GM21447 (cell line): ENCODE measurements around the gene FOXL3.
"Not testable (repeated sequence)": the region's sequence is repeated elsewhere in the genome, so short reads cannot be mapped to it uniquely, and the experiment has no call there.

Experiments used
- ATAC-seq: cut with Tn5 transposase; IDR thresholded peaks from one replicate; pipeline ENCODE4 v1.9.1; 2021; ENCODE audit not compliant: unreplicated experiment

The FOXL3 gene

DNA sequence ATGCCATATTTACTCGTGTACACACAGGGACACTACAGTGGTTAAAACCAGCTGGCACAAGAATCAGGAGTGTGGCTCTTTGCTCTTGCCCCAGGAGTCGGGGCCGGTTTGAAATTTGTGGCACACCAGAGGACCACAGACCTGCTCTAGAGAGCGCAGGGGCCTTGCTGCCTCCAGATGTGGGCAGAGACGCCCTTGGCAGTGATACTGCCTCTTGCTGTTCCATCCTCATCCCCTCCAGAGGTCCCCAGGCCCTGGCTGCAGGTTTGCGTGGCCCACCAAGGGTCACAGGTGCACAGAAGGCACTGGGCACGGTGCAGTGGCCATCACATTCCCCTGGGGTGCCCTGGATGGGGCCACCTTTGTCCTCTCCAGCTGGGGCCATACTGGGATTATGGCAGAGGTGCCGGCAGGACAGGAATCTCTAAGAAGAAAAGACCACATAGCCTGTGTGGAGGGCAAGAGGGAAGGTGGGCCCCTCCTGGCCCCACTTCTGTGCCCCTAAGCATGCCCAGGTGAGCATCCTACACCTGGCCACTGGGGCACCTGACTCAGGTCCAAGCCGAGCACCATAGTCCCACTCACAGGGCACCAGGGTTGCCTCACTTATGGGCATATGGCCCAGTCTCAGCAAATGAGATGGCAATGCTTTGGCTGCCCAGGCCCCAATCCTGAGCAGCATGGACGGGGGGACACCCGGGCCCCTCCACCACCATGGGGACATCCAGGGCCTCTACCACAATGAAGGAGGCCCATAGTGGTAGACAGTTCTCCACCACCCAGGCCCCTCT is 45.6 kb downstream of the FOXL3 start:
- ATAC-seq: no peak

DNA sequence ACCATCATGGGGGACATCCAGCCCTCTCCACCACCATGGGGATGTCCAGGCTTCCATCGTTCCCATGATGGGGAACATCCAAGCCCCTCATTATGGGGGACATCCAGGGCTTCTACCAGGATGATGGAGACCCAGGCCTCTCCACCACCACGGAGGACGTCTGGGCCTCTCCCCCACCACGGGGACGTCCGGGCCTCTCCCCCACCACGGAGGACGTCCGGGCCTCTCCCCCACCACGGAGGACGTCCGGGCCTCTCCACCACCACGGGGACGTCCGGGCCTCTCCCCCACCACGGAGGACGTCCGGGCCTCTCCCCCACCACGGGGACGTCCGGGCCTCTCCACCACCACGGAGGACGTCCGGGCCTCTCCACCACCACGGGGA is 46.2 kb downstream of the FOXL3 start:
- ATAC-seq: not testable (repeated sequence)

DNA sequence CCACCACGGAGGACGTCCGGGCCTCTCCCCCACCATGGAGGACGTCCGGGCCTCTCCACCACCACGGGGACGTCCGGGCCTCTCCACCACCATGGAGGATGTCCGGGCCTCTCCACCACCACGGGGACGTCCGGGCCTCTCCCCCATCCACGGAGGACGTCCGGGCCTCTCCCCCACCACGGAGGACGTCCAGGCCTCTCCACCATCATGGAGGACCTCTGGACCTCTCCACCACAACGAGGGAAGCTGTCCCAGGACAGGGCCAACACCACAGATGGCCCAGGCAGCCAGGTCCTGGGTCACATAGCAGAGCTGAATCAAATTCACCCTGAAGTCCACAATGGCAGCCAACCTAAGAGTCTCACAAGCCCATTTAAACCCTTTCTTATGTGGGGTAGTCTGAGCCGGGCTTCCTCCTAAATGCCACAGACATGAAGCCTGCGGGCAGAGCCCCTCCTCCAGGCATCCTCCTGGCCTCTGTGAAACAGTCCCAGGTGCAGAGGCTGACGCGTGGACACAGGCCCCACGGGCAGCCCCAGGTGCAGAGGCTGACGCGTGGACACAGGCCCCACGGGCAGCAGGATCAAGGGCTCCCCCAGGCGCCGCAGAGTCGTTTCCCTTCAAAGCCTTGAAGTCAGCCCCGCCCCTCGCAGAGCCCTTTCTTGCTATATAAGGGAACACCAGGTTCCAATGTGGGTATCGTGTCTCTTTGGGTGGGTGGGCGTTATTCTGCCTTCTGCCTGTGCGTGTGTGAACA is 47.0 kb downstream of the FOXL3 start:
- ATAC-seq: no peak

DNA sequence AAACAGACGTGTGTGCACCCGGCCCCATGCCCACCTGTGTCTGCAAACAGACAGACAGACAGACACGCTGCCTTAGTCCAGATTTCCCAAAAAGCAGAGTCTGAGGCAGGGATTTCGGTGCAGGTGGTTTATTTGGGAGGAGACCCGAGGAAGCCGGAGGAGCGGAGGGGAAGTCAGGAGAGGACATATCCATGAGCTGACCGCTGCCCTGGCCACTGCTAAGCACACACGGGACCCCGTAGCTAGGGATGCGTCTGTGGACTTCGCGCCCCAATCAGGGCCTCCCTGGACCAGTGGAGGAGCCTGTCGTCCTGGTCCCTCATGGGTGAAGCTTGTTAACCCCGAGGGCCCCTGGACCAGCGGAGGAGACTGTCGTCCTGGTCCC is 47.6 kb downstream of the FOXL3 start:
- no peak for ATAC-seq

DNA sequence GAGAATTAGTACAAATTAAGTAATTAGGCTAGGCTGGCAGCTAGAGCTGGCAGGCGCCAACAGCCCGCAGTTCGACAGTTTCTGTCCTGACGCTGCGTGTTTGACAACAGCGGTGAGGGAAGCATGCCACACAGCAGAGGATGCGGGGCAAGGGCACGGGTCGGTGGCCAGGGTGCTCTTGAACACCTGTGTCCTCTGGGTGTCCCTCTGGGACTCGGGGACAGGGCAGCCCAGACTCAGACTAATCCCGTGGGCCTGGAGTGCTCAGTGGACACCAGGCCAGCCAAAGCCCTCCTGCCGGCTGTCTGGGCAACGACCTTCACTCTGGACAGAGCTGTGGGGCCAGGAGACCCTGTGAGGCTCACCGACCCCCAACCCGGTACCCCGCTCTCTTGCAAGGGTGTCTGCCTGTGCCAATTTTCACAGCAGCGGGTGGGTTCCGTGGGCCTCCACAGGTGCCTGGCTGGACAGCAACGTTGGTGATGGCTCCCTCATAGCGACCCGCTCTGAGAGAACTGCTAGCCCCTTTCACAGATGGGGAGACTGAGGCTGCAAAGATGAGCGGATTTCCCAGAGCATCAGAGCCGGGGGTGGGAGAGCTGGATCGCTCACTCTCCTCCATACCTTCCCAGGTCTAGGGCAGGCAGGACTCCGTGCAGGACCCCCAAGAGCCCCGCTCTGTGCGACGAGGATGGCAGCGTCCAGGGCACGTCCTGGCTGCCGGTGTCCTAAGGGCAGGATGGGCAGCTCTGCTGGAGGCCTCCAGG is 48.5 kb downstream of the FOXL3 start:
- no peak for ATAC-seq

DNA sequence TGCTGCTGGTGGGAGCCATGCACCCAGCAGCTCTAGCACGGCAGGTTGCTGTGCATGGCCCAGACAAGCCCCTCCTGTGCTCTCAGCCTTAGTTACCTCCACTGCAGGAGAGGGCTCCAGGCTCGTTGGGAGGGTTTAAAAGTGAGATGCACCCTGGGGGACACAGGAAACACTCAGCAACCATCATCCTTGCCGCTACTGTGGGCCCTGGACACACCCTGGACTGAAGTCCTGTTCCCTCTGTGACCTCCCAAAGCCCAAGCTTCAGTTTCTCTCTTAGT is 49.0 kb downstream of the FOXL3 start:
- ATAC-seq: no peak

DNA sequence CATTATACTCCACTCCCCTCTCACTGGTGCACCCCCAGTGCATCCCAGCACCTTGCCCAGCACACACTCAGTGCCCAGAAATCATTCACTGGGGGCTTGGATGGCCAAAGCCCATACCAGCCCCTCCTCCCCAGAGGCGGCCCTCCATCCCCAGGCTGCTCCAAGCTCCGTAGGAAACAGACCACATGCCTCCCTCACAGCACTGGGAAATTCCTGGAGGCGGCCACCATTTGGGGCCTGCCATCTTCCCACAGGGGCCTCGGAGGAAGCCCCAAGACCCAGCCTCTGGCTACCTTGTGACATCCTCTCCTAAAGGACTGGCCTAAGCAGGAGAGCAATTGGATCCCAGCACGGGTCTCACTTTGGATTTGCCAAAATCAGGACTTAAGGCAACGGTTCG is 49.7 kb downstream of the FOXL3 start:
- ATAC-seq: no peak

DNA sequence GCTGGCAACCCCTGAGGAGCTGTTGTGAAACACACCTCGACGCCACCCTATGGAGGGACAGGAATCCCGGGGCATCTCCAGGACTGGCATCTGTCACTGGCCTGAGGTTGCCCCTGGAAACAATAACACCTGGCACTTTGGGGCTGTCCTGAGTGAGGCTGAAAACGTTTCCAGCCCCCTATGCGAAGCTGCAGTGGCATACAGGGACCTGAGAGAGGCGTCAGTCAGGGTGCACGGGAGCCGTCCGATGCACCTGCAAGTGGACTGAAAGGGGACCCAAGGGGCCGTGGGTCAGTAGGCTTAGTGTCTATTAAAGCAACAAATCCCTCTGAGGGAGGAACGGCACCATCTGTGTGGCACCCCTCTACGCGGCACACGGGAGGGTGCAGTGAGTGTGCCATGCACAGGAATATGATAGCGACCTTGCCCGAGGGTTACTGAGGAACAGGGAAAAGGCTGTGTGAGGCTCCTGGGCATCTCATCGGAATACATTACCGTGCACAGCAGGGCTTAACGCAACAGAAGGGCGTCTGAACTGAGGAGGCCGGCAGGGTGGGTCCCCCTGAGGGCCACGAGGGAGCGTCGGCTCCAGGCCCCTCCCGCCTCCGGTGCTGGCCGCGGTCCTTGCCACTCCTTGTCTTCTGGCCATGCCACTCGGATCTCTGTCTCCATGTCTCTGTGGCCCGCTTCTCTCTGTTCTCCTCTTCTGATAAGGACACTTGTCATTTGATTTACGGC is 50.4 kb downstream of the FOXL3 start:
- no peak for ATAC-seq
